Transverse colon (tissue), 4 donors: ENCODE results near the gene C3AR1. TPM values are rescaled to one million over a fixed set of nuclear protein-coding genes. Genes with fewer than 3 reads are reported as not detected.
"Not testable (repeated sequence)": the region's sequence is repeated elsewhere in the genome, so short reads cannot be mapped to it uniquely, and the experiment has no call there.

Source experiments
- DNase-seq: peaks from one replicate; pipeline ENCODE4 v3.0.0-alpha.2; 2019
- H3K27ac ChIP-seq, 4 donors: fragments of 200-600 bp; sonication (generic); 2 replicates each; pipeline ENCODE4 v1.5.1; 2016 to 2018; ENCODE audit warnings: inconsistent platforms in 4 of 4
- H3K27me3 ChIP-seq: fragments of 200-600 bp; sonication (generic); 2 replicates; pipeline ENCODE4 v1.5.1; 2017; ENCODE audit warnings: inconsistent platforms
- H3K36me3 ChIP-seq, 4 donors: fragments of 200-600 bp; sonication (generic); 2 replicates each; pipeline ENCODE4 v1.5.1; 2017 to 2019; ENCODE audit warnings: inconsistent platforms in 4 of 4
- H3K4me1 ChIP-seq, 4 donors: fragments of 200-600 bp; sonication (generic); 2 replicates each; pipeline ENCODE4 v1.5.1; 2017 to 2020; ENCODE audit warnings: inconsistent platforms in 4 of 4
- H3K4me3 ChIP-seq, 4 donors: fragments of 200-600 bp; sonication (generic); 1 replicate in 1 of 4; 2 replicates in 3 of 4; pipeline versions ENCODE4 v1.5.1 to v1.6.1; 2017 to 2019; ENCODE audit warnings: inconsistent platforms in 4 of 4
- H3K9me3 ChIP-seq, 2 donors: fragments of 200-600 bp; sonication (generic); 2 replicates each; pipeline ENCODE4 v1.5.1; 2017 to 2019; ENCODE audit warnings: inconsistent platforms in 2 of 2
- EP300 ChIP-seq: sonication (generic); formaldehyde crosslinking; IDR thresholded peaks from one replicate; pipeline ENCODE4 v1.6.1; 2017; ENCODE audit warnings: antibody characterized with exemption, low read depth
- POLR2A ChIP-seq: fragments of 450-650 bp; IDR thresholded peaks from one replicate; pipeline ENCODE4 v1.6.1; 2016; ENCODE audit warnings: antibody characterized with exemption, mild to moderate bottlenecking, moderate library complexity
- POLR2AphosphoS5 ChIP-seq, 3 donors: sonication (generic); formaldehyde crosslinking; IDR thresholded peaks; one replicate each; pipeline ENCODE4 v1.6.1; 2016; ENCODE audit warnings: antibody characterized with exemption in 3 of 3
- WGBS, 2 donors: methylation state at CpG; one replicate each; pipeline ENCODE4 v1.1.5; 2018; ENCODE audit warnings: low coverage in 1 of 2; 5-methylcytosine and 5-hydroxymethylcytosine counted together
- in situ Hi-C, 4 donors: fragments of 200-750 bp; cut with MboI; loops; one replicate each; pipeline versions ENCODE4 v1.15.0 to v1.15.1; 2017; ENCODE audit warnings: low sequenced_read_pairs in 3 of 4, low pct_ligation_motif_present in 1 of 4, low pct_unique_long_range_greater_than_20kb in 1 of 4
- intact Hi-C: fragments of 100-400 bp; cut with DNase I; formaldehyde crosslinking; loops from one replicate; pipeline ENCODE4 v1.15.1; 2023; ENCODE audit warnings: low total_unique reads
- total RNA-seq, 4 donors: library from RNA; depleted of rRNA; stranded (reverse); fragments of >200 nt; gene quantifications; one replicate each; pipeline ENCODE4 v1.1.0, GENCODE V29; 2016
- TF ChIP-seq, protein P1 (sequence below), 5 experiments: fragments of 200-600 bp in 3 of 5; fragments of 450-650 bp in 2 of 5; sonication (generic) in 3 of 5; IDR thresholded peaks; 1 replicate in 2 of 5; 2 replicates in 3 of 5; pipeline ENCODE4 v1.5.1; 2016 to 2017; ENCODE audit warnings: antibody characterized with exemption in 5 of 5, inconsistent platforms in 3 of 5, mild to moderate bottlenecking in 2 of 5, moderate library complexity in 1 of 5

The C3AR1 gene
- total RNA-seq, 4 donors from 2014 or later: 2.4 to 9.4 (median 3.6) TPM

GRCh38 chr12:8096281-8096915 lies 30.2 kb upstream of the C3AR1 start:
- H3K27me3 ChIP-seq: no peaks in the 10 kb centered on the region
- DNase-seq: no peak
- no peak overlapping the region for H3K27ac ChIP-seq
- H3K36me3 ChIP-seq: peaks cover 0 to 53% (median 26%) of the 10 kb centered on the region in 4 donors
- H3K4me1 ChIP-seq: no peaks in the 10 kb centered on the region
- in situ Hi-C loops: no loop called here
- 95 to 97% methylated on average over 2 of the region's 2 CpGs for WGBS, 2 donors
- no peaks in the 10 kb centered on the region for H3K9me3 ChIP-seq
- no peak overlapping the region for H3K4me3 ChIP-seq
- intact Hi-C loops: no loop called here
- TF ChIP-seq EP300: no peak
- TF ChIP-seq, protein P1, sequence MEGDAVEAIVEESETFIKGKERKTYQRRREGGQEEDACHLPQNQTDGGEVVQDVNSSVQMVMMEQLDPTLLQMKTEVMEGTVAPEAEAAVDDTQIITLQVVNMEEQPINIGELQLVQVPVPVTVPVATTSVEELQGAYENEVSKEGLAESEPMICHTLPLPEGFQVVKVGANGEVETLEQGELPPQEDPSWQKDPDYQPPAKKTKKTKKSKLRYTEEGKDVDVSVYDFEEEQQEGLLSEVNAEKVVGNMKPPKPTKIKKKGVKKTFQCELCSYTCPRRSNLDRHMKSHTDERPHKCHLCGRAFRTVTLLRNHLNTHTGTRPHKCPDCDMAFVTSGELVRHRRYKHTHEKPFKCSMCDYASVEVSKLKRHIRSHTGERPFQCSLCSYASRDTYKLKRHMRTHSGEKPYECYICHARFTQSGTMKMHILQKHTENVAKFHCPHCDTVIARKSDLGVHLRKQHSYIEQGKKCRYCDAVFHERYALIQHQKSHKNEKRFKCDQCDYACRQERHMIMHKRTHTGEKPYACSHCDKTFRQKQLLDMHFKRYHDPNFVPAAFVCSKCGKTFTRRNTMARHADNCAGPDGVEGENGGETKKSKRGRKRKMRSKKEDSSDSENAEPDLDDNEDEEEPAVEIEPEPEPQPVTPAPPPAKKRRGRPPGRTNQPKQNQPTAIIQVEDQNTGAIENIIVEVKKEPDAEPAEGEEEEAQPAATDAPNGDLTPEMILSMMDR (IDR thresholded peaks at IDR 0.05): no peak
- TF ChIP-seq POLR2A: no peak
- TF ChIP-seq POLR2AphosphoS5 (IDR thresholded peaks at IDR 0.05): no peak

DNA sequence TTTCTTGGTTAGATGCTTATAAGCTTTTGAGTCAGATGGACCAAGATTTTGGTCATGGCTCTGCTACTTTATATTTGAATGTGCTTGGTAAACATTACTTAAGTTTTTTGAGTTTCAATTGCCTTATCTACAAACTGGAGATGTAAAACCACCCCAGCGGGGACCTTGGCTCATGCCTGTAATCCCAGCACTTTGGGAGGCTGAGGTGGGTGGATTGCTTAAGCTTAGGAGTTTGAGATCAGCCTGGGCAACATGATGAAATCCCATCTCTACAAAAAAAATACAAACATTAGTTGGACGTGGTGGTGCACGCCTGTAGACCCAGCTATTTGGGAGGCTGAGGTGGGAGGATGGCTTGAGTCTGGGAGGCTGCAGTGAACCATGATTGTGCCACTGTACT lies 27.1 kb upstream of the C3AR1 start:
- Histone ChIP-seq H3K36me3 (peaks cover 0 to 72% (median 36%) of the 10 kb centered on the region in 4 donors), H3K4me3 (no peak overlapping the region), H3K27me3 (no peaks in the 10 kb centered on the region), H3K9me3 (no peaks in the 10 kb centered on the region), H3K27ac (no peak overlapping the region), H3K4me1 (peaks cover 0 to 5% (median 0%) of the 10 kb centered on the region in 4 donors)
- no peak for DNase-seq
- no peak for TF ChIP-seq EP300
- TF ChIP-seq POLR2AphosphoS5 (IDR thresholded peaks at IDR 0.05): no peak
- TF ChIP-seq, protein P1 (IDR thresholded peaks at IDR 0.05): no peak
- no peak for TF ChIP-seq POLR2A
- WGBS, 2 donors: 98 to 100% methylated on average over 3 of the region's 3 CpGs
- in situ Hi-C loops (no loop called here), intact Hi-C loops (no loop called here)

DNA sequence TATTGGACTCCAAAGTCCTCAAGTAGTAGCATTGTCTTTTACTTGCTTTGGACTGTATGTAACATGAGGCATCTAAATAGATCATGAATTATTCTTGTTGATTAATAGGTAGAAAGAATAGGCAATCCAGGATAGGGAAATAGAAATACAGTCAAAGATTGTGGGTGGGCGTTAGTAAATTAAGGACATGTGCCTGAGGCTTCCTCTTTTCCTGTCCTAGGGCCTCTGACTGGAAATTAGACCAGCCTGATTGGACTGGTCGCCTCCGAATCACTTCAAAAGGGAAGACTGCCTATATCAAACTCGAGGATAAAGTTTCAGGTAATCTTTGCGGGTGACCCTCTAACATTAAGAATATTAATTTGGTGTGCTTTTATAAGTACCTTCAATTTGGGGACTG lies 23.6 kb upstream of the C3AR1 start:
- no peak overlapping the region for H3K27ac ChIP-seq
- in situ Hi-C loops (no loop called here), intact Hi-C loops (no loop called here)
- H3K36me3 ChIP-seq: peaks cover 0 to 52% (median 25%) of the 10 kb centered on the region in 4 donors
- no peaks in the 10 kb centered on the region for H3K9me3 ChIP-seq
- no peaks in the 10 kb centered on the region for H3K27me3 ChIP-seq
- H3K4me3 ChIP-seq: no peak overlapping the region
- DNase-seq: no peak
- WGBS, 2 donors: 86 to 90% methylated on average over 5 of the region's 5 CpGs
- TF ChIP-seq, protein P1 (IDR thresholded peaks at IDR 0.05): no peak
- peaks cover 0 to 21% (median 3%) of the 10 kb centered on the region in 4 donors for H3K4me1 ChIP-seq

DNA sequence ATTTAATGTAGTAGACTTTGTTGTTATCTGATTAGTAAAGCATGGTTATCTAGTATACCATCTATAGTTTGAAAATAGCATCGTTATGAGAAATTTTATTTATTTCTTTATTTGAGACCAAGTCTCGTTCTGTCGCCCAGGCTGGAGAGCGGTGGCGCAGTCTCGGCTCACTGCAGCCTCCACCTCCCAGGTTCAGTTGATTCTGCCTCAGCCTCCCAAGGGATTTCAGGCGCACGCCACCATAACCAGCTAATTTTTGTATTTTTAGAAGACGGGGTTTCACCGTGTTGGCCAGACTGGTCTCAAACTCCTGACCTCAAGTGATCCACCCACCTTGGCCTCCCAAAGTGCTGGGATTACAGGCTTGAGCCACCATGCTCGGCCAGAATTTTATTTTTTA lies 23.1 kb upstream of the C3AR1 start:
- intact Hi-C loops, DNase-seq, H3K9me3 ChIP-seq, H3K27ac ChIP-seq, in situ Hi-C loops, H3K27me3 ChIP-seq, H3K4me3 ChIP-seq: not testable (repeated sequence)
- Histone ChIP-seq H3K36me3 (peaks cover 0 to 47% (median 23%) of the 10 kb centered on the region in 4 donors), H3K4me1 (peaks cover 0 to 26% (median 4%) of the 10 kb centered on the region in 4 donors)
- WGBS, 2 donors: 78 to 88% methylated on average over 1 to 11 of the region's 11 CpGs

DNA sequence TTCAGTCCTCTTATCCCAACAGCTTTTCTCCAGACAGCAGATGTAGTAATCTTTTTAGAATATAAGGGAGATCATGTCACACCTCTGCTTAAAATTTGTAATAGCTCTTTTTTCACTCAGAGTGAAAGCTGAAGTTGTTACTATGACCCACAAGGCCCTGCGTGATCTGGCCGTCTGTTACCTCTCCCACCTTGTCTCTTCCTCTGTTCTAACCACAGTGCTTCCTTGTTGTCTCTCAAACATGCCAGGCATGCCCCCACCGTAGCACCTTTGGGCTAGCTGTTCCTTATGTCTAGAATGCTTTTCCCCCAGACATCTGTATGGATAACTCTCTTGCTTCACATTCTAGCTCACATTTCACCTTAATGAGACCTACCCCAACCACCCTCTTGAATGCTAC lies 22.4 kb upstream of the C3AR1 start:
- H3K4me1 ChIP-seq: peaks cover 3 to 33% (median 7%) of the 10 kb centered on the region in 4 donors
- H3K4me3 ChIP-seq: no peak overlapping the region
- H3K9me3 ChIP-seq: no peaks in the 10 kb centered on the region
- no peaks in the 10 kb centered on the region for H3K27me3 ChIP-seq
- DNase-seq: peak; percentile 26
- WGBS, 2 donors: 60% methylated on average over 3 of the region's 3 CpGs; no CpG with 5 or more reads in 1 of the 2 donors
- H3K27ac ChIP-seq: peak overlapping the region in 2 of 4 donors; percentile 16 to 32
- TF ChIP-seq POLR2AphosphoS5 (IDR thresholded peaks at IDR 0.05) (no peak), EP300 (no peak), POLR2A (no peak)
- TF ChIP-seq, protein P1 (IDR thresholded peaks at IDR 0.05): no peak
- peaks cover 0 to 42% (median 21%) of the 10 kb centered on the region in 4 donors for H3K36me3 ChIP-seq
- intact Hi-C loops (no loop called here), in situ Hi-C loops (no loop called here)
